SK-MEL-5 (cell line): ENCODE measurements around the gene AKT1. TPM values are rescaled to one million over a fixed set of nuclear protein-coding genes. Genes with fewer than 3 reads are reported as not detected.
A peak's percentile ranks its signal among the peaks of the same experiment; 100 is the strongest.

Experiments used
- DNase-seq: peaks from one replicate; pipeline ENCODE4 v3.0.0-alpha.2; 2016; ENCODE audit warnings: low read depth, low spot score
- in situ Hi-C: cut with HindIII; loops from 2 replicates; pipeline ENCODE4 v1.10.0; 2016; ENCODE audit warnings: low sequenced_read_pairs, high pct_unique_total_duplicates, low pct_unique_long_range_greater_than_20kb
- total RNA-seq: library from RNA; depleted of rRNA; stranded (reverse); fragments of >200 nt; shearing (Covaris generic); gene quantifications from 2 replicates; pipeline ENCODE4 v1.2.3, GENCODE V29; 2014

The AKT1 gene
- total RNA-seq, 1 experiment from 2014 or later, result 119 TPM

DNA sequence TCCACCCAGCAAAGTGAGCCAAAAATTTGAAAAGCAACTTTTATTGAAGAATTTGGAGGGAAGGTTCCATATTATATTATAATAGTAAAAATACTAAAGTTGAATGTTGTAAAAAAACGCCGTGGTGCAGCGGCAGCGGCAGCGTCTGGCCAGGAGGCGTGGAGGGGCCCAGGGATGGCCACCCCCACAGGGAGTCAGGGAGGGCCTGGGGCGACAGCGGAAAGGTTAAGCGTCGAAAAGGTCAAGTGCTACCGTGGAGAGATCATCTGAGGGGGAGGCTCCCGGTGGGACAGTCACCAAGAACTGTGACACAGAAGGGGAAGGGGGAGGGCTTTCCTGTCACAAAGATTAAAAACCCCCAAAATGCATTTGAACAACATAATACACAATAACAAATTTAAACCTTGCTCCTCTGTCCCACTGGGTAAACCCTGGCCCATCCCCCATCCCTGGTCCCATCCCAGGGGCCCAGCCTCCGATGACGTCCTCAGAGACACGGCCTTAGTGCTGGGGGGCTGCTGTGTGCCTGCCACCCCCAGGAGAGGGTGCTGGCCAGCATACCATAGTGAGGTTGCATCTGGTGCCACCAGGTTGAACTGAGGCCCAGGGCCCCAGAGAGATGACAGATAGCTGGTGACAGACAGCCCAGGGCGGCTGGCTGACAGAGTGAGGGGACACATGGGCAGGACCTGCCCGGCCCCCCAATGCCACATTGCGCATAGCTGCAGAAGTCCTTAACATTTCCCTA lies 26.1 kb downstream of the AKT1 start:
- in situ Hi-C loops, result no loop called here
- no peak for DNase-seq

DNA sequence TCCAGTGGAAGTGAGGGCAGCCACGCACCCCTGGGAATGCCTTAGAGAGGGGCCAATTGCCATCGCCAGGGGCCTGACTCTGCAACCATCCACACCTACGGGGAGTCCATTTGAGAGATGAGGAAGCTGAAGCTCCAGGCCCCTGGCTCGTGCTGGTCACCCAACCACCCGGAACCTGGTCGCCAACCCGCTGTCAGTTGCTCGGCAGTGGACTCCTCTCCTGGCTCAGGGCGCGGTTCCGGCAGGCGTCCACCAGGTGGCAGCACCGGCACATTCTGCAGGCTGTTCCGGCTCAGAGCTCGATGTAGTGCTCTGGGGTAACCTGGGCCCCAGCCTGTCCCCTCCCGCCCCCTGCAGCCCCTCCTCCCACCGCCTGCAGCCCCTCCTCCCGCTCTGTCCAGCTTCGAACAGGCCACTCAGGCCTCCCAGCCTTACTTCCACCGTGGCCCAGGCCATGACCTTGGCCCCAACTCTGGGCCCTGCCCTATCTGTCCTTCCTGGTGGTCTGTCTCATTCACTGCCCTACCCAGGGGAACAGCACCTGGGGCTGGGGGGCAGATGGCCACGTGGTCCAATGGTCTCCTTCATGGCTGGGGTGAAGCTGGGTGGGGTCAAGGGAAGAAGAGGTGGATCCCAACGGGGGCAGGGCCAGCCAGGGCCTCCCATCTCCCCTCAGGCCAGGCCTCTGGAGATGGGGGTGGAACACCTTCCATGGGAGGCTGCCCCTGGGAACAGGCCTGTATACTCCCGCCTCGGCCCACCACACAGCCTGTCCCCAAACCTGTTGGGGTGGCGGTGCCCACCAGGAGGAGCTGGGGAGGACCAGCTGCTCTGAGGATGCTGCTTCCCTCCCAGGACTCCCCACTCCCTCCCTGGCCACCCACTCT lies 26.9 kb downstream of the AKT1 start:
- in situ Hi-C loops, result no loop called here
- peak; percentile 81 for DNase-seq

DNA sequence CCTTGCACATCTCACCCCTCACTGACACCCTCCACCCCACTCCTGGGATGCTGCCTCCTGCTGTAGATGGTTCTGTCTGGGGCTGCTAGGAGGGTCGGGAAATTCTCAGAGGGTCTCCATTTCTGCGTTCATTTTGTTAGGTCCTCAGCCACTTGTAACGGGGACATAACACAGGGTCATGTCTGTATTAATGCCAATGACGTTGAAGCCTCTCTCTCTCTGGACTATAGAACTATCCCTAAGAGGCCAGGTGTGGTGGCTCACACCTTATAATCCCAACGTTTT lies 28.0 kb downstream of the AKT1 start:
- in situ Hi-C loops, result no loop called here
- DNase-seq, result no peak

DNA sequence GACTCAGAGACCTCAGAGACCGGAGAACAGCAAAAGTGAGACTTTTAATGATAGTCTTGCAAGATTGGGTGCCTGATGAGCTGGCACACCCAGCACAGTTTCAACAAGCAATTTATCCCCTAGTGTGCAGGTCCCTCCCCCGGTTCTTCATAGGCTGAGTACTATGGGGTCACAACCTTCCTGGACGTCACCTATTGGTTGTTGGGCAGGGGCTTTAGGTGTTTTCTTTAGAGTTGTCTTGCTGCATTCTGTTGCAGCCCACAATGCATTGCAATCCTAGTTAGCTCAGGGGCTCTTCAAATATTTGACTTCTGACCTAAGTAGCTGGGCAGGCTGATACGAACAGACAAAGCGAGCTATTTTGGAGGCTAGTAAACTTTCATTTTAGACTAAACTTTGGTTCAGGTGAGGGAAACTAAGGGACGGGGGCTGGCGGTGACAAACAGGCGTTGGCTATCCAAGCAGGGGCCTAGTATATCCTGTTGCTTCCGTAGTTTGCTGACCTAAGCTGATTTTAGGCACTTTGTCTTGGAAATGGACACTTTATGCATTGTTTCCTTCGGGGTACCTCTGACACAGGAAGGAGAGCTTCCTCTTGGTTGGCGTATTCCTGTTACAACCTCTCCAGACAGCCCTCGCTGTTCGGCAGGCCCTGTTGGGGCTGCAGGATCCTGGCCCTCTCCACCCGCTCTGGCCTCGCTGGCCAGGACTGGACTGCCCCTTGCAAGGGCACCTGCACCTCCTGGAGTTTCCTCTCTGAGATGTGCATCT lies 28.5 kb downstream of the AKT1 start:
- in situ Hi-C loops, result no loop called here
- no peak for DNase-seq

- DNase-seq, result no peak
- in situ Hi-C loops, result no loop called here
Measured at GRCh38 chr14:104766256-104766862, 29.2 kb downstream of the AKT1 start.

DNA sequence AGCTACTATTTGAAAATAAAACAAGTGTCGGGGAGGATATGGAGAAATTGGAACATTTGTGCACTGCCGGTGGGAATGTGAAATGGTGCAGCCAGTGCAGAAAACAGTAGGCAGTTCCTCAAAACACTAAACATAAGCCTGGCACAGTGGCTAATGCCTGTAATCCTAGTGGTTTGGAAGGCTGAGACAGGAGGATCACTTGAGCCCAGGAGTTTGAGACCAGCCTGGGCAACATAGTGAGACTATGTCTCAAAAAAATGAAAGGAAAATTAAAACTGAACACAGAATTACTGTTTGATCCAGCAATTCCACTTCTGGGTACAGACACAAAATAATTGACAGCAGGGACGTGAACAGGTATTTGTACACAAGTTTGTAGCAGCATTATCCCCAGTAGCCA lies 30.0 kb downstream of the AKT1 start:
- in situ Hi-C loops, result no loop called here
- no peak for DNase-seq

- in situ Hi-C loops, result no loop called here
- no peak for DNase-seq
Measured at GRCh38 chr14:104758981-104759969, 36.3 kb downstream of the AKT1 start.

GRCh38 chr14:104757681-104758392 lies 37.7 kb downstream of the AKT1 start:
- DNase-seq, result no peak
- in situ Hi-C loops, result no loop called here

DNA sequence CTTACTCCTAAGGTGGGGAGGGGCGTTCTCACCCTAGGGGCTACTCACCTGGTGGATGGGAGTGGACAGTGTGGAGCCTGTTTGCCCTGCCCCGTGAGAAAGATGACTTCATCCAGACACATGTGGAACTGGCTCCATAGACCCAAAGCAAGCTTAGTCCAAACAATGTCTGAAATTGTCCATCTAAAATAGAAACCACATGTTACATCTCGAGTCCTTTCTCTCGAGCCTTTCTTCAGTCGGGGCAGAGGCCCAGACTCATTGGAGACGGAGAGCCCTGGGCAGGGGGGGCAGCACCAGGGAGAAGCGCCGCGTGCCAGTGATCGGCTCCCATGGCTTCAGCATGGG lies 38.3 kb downstream of the AKT1 start:
- in situ Hi-C loops, result no loop called here
- DNase-seq, result no peak

GRCh38 chr14:104756477-104757237 lies 38.9 kb downstream of the AKT1 start:
- DNase-seq, result no peak
- in situ Hi-C loops, result no loop called here

GRCh38 chr14:104755621-104756020 lies 39.9 kb downstream of the AKT1 start:
- no peak for DNase-seq
- in situ Hi-C loops, result no loop called here

GRCh38 chr14:104754213-104754851 lies 41.2 kb downstream of the AKT1 start:
- in situ Hi-C loops, result no loop called here
- no peak for DNase-seq

DNA sequence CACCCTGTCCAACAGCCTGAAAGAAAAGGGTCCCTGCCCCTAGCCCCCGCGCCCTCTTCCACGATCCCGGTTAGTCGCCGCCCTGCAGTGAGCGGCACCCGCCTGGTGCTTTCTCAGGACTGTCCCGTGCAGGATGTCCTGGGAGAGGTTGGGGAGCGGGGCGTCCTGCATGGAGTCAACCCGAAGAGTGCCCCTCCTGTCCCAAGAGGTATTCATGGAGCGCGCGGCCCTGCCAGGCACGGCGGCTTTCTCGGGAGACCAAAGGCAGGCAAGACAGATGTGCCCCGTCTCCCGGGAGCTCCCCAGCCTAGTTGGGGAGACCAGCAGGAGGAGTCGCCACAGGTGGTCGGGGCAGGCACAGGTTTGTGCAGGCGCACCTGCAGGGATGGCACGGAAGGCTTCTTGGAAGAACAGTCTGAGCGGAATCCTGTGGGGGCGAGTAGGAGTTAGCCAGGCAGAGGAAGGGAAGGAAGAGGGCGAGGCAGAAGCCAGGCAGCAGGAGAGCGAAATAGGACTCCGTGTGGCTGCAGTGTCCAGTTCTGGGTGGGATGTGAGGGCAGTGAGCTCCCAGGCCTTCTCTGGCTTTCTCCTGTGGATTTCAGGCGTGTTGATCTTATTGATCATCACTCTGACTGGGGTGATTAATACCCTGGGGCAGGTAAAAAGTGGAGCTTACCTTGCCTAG lies 41.9 kb downstream of the AKT1 start:
- in situ Hi-C loops, result no loop called here
- no peak for DNase-seq

- DNase-seq, result peak; percentile 99
- in situ Hi-C loops, result no loop called here
Measured at GRCh38 chr14:104752735-104753527, 42.6 kb downstream of the AKT1 start, which contains the start of gene SIVA1. Gene SIVA1 (plus strand): TSS chr14:104753147. CDS start chr14:104753202, 55 bp downstream.
